Measurements from ENCODE around the gene ANKH.

GRCh38 chr5:14741131-14741530 lies 130.4 kb downstream of the ANKH start:
- TF ChIP-seq ZNF70 (CRISPR knock-in tag; IDR thresholded peaks at IDR 0.05) (no peak), ZFP30 (CRISPR knock-in tag; IDR thresholded peaks at IDR 0.05) (no peak), TCF4 (CRISPR knock-in tag; IDR thresholded peaks at IDR 0.05; ENCODE audit: borderline replicate concordance) (no peak), ZNF565 (CRISPR knock-in tag; conservative IDR thresholded peaks at IDR 0.05; ENCODE audit: low read depth) (no peak), RARB (CRISPR knock-in tag; IDR thresholded peaks at IDR 0.05) (no peak), TOX (CRISPR knock-in tag; IDR thresholded peaks at IDR 0.05; ENCODE audit: borderline replicate concordance) (no peak), CREB5 (CRISPR knock-in tag; IDR thresholded peaks at IDR 0.05; ENCODE audit: low read depth) (no peak), POU6F1 (CRISPR knock-in tag; IDR thresholded peaks at IDR 0.05; ENCODE audit: borderline replicate concordance, low read depth) (no peak), GLIS3 (CRISPR knock-in tag; IDR thresholded peaks at IDR 0.05) (no peak), PPARA (CRISPR knock-in tag; IDR thresholded peaks at IDR 0.05; ENCODE audit: borderline replicate concordance) (no peak)
- TF ChIP-seq, protein P1, sequence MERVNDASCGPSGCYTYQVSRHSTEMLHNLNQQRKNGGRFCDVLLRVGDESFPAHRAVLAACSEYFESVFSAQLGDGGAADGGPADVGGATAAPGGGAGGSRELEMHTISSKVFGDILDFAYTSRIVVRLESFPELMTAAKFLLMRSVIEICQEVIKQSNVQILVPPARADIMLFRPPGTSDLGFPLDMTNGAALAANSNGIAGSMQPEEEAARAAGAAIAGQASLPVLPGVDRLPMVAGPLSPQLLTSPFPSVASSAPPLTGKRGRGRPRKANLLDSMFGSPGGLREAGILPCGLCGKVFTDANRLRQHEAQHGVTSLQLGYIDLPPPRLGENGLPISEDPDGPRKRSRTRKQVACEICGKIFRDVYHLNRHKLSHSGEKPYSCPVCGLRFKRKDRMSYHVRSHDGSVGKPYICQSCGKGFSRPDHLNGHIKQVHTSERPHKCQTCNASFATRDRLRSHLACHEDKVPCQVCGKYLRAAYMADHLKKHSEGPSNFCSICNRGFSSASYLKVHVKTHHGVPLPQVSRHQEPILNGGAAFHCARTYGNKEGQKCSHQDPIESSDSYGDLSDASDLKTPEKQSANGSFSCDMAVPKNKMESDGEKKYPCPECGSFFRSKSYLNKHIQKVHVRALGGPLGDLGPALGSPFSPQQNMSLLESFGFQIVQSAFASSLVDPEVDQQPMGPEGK (CRISPR knock-in tag; IDR thresholded peaks at IDR 0.05; ENCODE audit: borderline replicate concordance): no peak

All from SK-N-SH treated with all-trans-retinoic acid at 6 μM for 48 hours (cell line).